NB4 (cell line): ENCODE results near the gene TSKU.

Experiments
- CTCF ChIP-seq: IDR thresholded peaks from one replicate; pipeline ENCODE4 v1.5.1; 2012; ENCODE audit warnings: low read depth, low read length
- MYC ChIP-seq: IDR thresholded peaks from 2 replicates; pipeline ENCODE4 v1.6.1; 2011; ENCODE audit warnings: low read depth, low read length
- POLR2A ChIP-seq: IDR thresholded peaks from 2 replicates; pipeline ENCODE4 v1.6.1; 2011; ENCODE audit warnings: mild to moderate bottlenecking; ENCODE audit not compliant: insufficient read length; ENCODE audit errors: extremely low read depth

GRCh38 chr11:76790251-76790650 lies 7.1 kb downstream of the TSKU start:
- TF ChIP-seq CTCF = no peak
- TF ChIP-seq POLR2A = no peak
- no peak for TF ChIP-seq MYC
